GM15510 (cell line): Measurements from ENCODE around the gene FOSL1.

Experiments
- POLR2A ChIP-seq: IDR thresholded peaks from 3 replicates; pipeline ENCODE4 v1.6.1; 2011; ENCODE audit warnings: borderline replicate concordance; ENCODE audit not compliant: insufficient read length; ENCODE audit errors: extremely low read depth

FOSL1 gene

GRCh38 chr11:65892661-65893317 lies 7.4 kb downstream of the FOSL1 start:
- no peak for TF ChIP-seq POLR2A

- TF ChIP-seq POLR2A, result peak; percentile 27
Measured at GRCh38 chr11:65891219-65892136, 8.7 kb downstream of the FOSL1 start.

- TF ChIP-seq POLR2A, result peak; percentile 99
Measured at GRCh38 chr11:65890324-65891218, 9.6 kb downstream of the FOSL1 start, which contains the start of gene CCDC85B. TSS of gene CCDC85B (plus strand) at chr11:65890673. CDS start at chr11:65890784, 111 bp downstream.

- TF ChIP-seq POLR2A, result peak; percentile 98
Measured at GRCh38 chr11:65888163-65888814, 11.9 kb downstream of the FOSL1 start, which contains the start of gene FIBP. TSS of gene FIBP (minus strand) at chr11:65888471. CDS start at chr11:65888418, 53 bp downstream.

- TF ChIP-seq POLR2A, result no peak
Measured at GRCh38 chr11:65887723-65888162, 12.4 kb downstream of the FOSL1 start.

- TF ChIP-seq POLR2A, result no peak
Measured at GRCh38 chr11:65886826-65887722, 13.1 kb downstream of the FOSL1 start.

GRCh38 chr11:65885808-65886536 lies 14.2 kb downstream of the FOSL1 start:
- TF ChIP-seq POLR2A, result no peak

- no peak for TF ChIP-seq POLR2A
Measured at GRCh38 chr11:65885231-65885630, 15.0 kb downstream of the FOSL1 start.

GRCh38 chr11:65884716-65885092 lies 15.5 kb downstream of the FOSL1 start:
- no peak for TF ChIP-seq POLR2A

- no peak for TF ChIP-seq POLR2A
Measured at GRCh38 chr11:65883786-65884715, 16.1 kb downstream of the FOSL1 start.

- no peak for TF ChIP-seq POLR2A
Measured at GRCh38 chr11:65883058-65883761, 17.0 kb downstream of the FOSL1 start.
